Endothelial cell of umbilical vein (primary cell): ENCODE measurements around the gene CRYGN. TPM values are rescaled to one million over a fixed set of nuclear protein-coding genes. Genes with fewer than 3 reads are reported as not detected.

ENCODE experiments used
- BruUV-seq: library from RNA; stranded (reverse); fragments of 400-500 nt; replicated peaks from 2 replicates; lab custom pipeline; 2021; lab: Mats Ljungman, UMichigan
- CTCF ChIA-PET: fragments of 300-600, 350-600 bp; sonication (Branson Sonifier 250); formaldehyde crosslinking; loops from one replicate; lab custom pipeline; 2021; ENCODE audit warnings: antibody characterized with exemption, inconsistent platforms; lab: Charles Lee
- POLR2A ChIA-PET: fragments of 300-600, 350-600 bp; sonication (Branson Sonifier 250); formaldehyde crosslinking; loops from one replicate; lab custom pipeline; 2021; ENCODE audit warnings: antibody characterized with exemption, inconsistent platforms; lab: Charles Lee
- DNase-seq: peaks from one replicate; pipeline ENCODE4 v3.0.0-alpha.2; 2011; ENCODE audit warnings: low read depth, low spot score
- FAIRE-seq: peaks from 2 replicates; lab custom pipeline; 2011; peaks lifted over from hg19 to GRCh38; lab: Jason Lieb, UNC
- H2AFZ ChIP-seq: 2 replicates; pipeline ENCODE4 v1.6.0; 2012; ENCODE audit warnings: low read depth, low read length, control low read depth, inconsistent platforms
- H3K27ac ChIP-seq: 2 replicates; pipeline ENCODE4 v1.5.1; 2011; ENCODE audit warnings: low read depth, mild to moderate bottlenecking, control low read depth, low read length, moderate library complexity; ENCODE audit not compliant: insufficient read depth
- H3K27me3 ChIP-seq, 2 experiments: 2 replicates each; pipeline versions ENCODE4 v1.6.0 to v1.6.1; 2011; ENCODE audit warnings: low read length in 2 of 2, mixed read lengths in 1 of 2; ENCODE audit not compliant: control insufficient read depth in 2 of 2, insufficient read depth in 2 of 2
- H3K36me3 ChIP-seq, 2 experiments: 2 replicates in 1 of 2; 3 replicates in 1 of 2; pipeline ENCODE4 v1.5.1; 2011; ENCODE audit warnings: low read length in 2 of 2, mild to moderate bottlenecking in 1 of 2, moderate library complexity in 1 of 2; ENCODE audit not compliant: control insufficient read depth in 2 of 2, insufficient read depth in 2 of 2; ENCODE audit errors: extremely low read depth in 1 of 2
- H3K4me1 ChIP-seq: 3 replicates; pipeline ENCODE4 v1.5.1; 2011; ENCODE audit warnings: mild to moderate bottlenecking, low read length; ENCODE audit not compliant: control insufficient read depth, insufficient read depth; ENCODE audit errors: extremely low read depth
- H3K4me2 ChIP-seq: 2 replicates; pipeline ENCODE4 v1.6.1; 2011; ENCODE audit warnings: low read length, control low read depth, mixed read lengths; ENCODE audit not compliant: insufficient read depth
- H3K4me3 ChIP-seq, 3 experiments: fragments of 200-600 bp in 1 of 3; sonication (generic), shearing (Covaris generic) in 1 of 3; replicated peaks in 1 of 3; 2 replicates each; pipeline ENCODE4 v1.5.1; 2011 to 2016; ENCODE audit warnings: control low read depth in 3 of 3, low read length in 3 of 3, mild to moderate bottlenecking in 2 of 3, inconsistent platforms in 1 of 3, low read depth in 1 of 3, moderate library complexity in 1 of 3; ENCODE audit not compliant: insufficient read depth in 1 of 3
- H3K79me2 ChIP-seq: 2 replicates; pipeline ENCODE4 v1.6.0; 2012; ENCODE audit warnings: low read length, inconsistent platforms; ENCODE audit not compliant: control insufficient read depth, insufficient read depth
- H3K9ac ChIP-seq: replicated peaks from 2 replicates; pipeline ENCODE3; 2011; ENCODE audit warnings: low read length, control low read depth; ENCODE audit not compliant: insufficient read depth; ENCODE audit errors: extremely low read depth
- H3K9me1 ChIP-seq: replicated peaks from 3 replicates; pipeline ENCODE4 v1.6.0; 2011; ENCODE audit warnings: mild to moderate bottlenecking, low read length; ENCODE audit not compliant: control insufficient read depth, insufficient read depth; ENCODE audit errors: extremely low read depth
- H3K9me3 ChIP-seq: replicated peaks from 2 replicates; pipeline ENCODE4 v1.5.1; 2012; ENCODE audit warnings: low read length, inconsistent platforms; ENCODE audit not compliant: control insufficient read depth, insufficient read depth
- H4K20me1 ChIP-seq: replicated peaks from 2 replicates; pipeline ENCODE3; 2011; ENCODE audit warnings: mild to moderate bottlenecking, low read length; ENCODE audit not compliant: control insufficient read depth, insufficient read depth; ENCODE audit errors: extremely low read depth
- EZH2 ChIP-seq: IDR thresholded peaks from 2 replicates; pipeline ENCODE4 v1.6.1; 2012; ENCODE audit warnings: borderline replicate concordance, low read depth, mild to moderate bottlenecking, moderate library complexity, low read length, inconsistent platforms; ENCODE audit not compliant: severe bottlenecking
- FOS ChIP-seq: IDR thresholded peaks from 2 replicates; pipeline ENCODE4 v1.6.1; 2011; ENCODE audit warnings: mild to moderate bottlenecking, low read length, moderate library complexity, borderline replicate concordance; ENCODE audit not compliant: insufficient read depth
- GATA2 ChIP-seq: IDR thresholded peaks from 2 replicates; pipeline ENCODE4 v1.7.0; 2011; ENCODE audit warnings: low read depth, mild to moderate bottlenecking, moderate library complexity, mixed read lengths, low read length; ENCODE audit not compliant: insufficient read length, insufficient read depth
- MYC ChIP-seq: IDR thresholded peaks from one replicate; pipeline ENCODE4 v1.6.1; 2011; ENCODE audit warnings: mild to moderate bottlenecking, low read depth, low read length
- POLR2A ChIP-seq: IDR thresholded peaks from 2 replicates; pipeline ENCODE4 v1.6.1; 2012; ENCODE audit warnings: low read depth, mild to moderate bottlenecking, control low read depth, low read length
- POLR2AphosphoS5 ChIP-seq: IDR thresholded peaks from 2 replicates; pipeline ENCODE4 v1.6.1; 2012; ENCODE audit warnings: low read depth, mild to moderate bottlenecking, control low read depth, low read length, moderate library complexity; ENCODE audit not compliant: insufficient read depth
- dilution Hi-C: fragments of 300-500 bp; cut with MboI; formaldehyde crosslinking; loops from one replicate; pipeline ENCODE4 v1.15.0; 2019; ENCODE audit warnings: low sequenced_read_pairs; ENCODE audit not compliant: extremely low pct_ligation_motif_present
- intact Hi-C: fragments of 100-400 bp; cut with micrococcal nuclease; formaldehyde crosslinking; loops from one replicate; pipeline ENCODE4 v1.10.0; 2022
- polyA plus RNA-seq, 4 experiments: library from polyadenylated mRNA; depleted of rRNA in 3 of 4; stranded (reverse) in 3 of 4; unstranded in 1 of 4; fragments of >200 nt; gene quantifications; 2 replicates each; pipeline versions ENCODE4 v1.2.1 to v1.2.3, GENCODE V29; 2011 to 2012; ENCODE audit warnings: missing spikeins in 1 of 4
- total RNA-seq: library from RNA; stranded (reverse); gene quantifications from 2 replicates; pipeline ENCODE4 v1.2.3, GENCODE V29; 2021
- TF ChIP-seq, protein P1 (sequence below): IDR thresholded peaks from 2 replicates; pipeline ENCODE4 v1.6.1; 2011; ENCODE audit not compliant: insufficient read depth, insufficient read length
- TF ChIP-seq, protein P2 (sequence below), 2 donors: IDR thresholded peaks; 1 replicate in 1 of 2; 2 replicates in 1 of 2; pipeline ENCODE4 v1.5.1; 2011; ENCODE audit warnings: low read length in 2 of 2, mild to moderate bottlenecking in 2 of 2, moderate library complexity in 2 of 2, control low read depth in 1 of 2, inconsistent platforms in 1 of 2, low read depth in 1 of 2; ENCODE audit not compliant: insufficient read depth in 1 of 2; ENCODE audit errors: extremely low read depth in 1 of 2

The CRYGN gene
- total and polyA plus RNA-seq, 2 donors (not counting 3 experiments of a cell fraction or from before 2014, with no cell fraction given): not detected

DNA sequence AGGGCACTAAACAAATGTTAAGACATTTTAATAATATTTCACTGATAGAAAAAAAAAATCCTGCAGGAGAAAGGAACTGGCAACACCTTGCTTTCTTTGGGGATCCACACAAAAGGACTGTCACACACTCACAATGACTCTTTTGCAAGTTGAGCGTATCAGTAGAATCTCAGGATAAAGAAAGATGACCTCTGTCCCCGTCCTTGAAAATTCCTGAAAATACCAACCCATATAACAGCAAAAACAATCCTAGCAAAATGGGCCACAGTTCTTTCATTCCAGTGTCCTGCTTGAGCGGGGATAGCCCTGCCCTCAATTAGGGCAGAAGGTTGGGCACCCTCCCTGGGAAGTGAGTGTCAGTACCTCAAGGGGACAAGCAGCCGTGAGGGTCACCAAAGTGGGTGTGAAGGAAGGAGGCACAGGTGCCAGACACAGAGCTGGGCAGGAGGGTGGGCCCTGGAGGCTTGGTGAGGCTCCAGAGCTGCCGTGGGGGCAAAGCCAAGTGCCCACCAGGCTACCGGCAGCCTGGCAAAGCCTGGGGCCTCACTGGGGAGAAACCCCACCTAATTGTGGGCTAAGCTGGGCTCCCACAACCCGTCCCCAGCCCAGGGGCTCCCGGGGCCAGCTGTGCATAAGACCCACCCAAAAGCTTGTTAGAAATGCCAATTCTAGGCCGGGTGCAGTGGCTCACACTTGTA is 32.9 kb downstream of the CRYGN start:
- H2AFZ ChIP-seq: no peak overlapping the region
- peaks cover 31 to 36% of the 10 kb centered on the region in 2 experiments for H3K27me3 ChIP-seq
- DNase-seq (no peak), FAIRE-seq (no peak)
- ChIA-PET CTCF (no interaction called here), POLR2A (no interaction called here)
- TF ChIP-seq POLR2A: no peak
- TF ChIP-seq, protein P1, sequence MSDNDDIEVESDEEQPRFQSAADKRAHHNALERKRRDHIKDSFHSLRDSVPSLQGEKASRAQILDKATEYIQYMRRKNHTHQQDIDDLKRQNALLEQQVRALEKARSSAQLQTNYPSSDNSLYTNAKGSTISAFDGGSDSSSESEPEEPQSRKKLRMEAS: no peak
- no peak for TF ChIP-seq EZH2
- no peak for TF ChIP-seq POLR2AphosphoS5
- no peak for TF ChIP-seq FOS
- no peak for TF ChIP-seq MYC
- TF ChIP-seq, protein P2, sequence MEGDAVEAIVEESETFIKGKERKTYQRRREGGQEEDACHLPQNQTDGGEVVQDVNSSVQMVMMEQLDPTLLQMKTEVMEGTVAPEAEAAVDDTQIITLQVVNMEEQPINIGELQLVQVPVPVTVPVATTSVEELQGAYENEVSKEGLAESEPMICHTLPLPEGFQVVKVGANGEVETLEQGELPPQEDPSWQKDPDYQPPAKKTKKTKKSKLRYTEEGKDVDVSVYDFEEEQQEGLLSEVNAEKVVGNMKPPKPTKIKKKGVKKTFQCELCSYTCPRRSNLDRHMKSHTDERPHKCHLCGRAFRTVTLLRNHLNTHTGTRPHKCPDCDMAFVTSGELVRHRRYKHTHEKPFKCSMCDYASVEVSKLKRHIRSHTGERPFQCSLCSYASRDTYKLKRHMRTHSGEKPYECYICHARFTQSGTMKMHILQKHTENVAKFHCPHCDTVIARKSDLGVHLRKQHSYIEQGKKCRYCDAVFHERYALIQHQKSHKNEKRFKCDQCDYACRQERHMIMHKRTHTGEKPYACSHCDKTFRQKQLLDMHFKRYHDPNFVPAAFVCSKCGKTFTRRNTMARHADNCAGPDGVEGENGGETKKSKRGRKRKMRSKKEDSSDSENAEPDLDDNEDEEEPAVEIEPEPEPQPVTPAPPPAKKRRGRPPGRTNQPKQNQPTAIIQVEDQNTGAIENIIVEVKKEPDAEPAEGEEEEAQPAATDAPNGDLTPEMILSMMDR (IDR thresholded peaks at IDR 0.05; ENCODE audit: extremely low read depth in 1 of 2, insufficient read depth in 1 of 2, low read depth in 1 of 2, low read length in 2 of 2): no peak
- no peak for TF ChIP-seq GATA2
- H3K27ac ChIP-seq: no peak overlapping the region
- H3K4me1 ChIP-seq: no peaks in the 10 kb centered on the region
- H3K9ac ChIP-seq: no peak overlapping the region
- no TSS peak for BruUV-seq
- no peaks in the 10 kb centered on the region for H4K20me1 ChIP-seq
- no peaks in the 10 kb centered on the region for H3K9me1 ChIP-seq
- intact Hi-C loops (no loop called here), dilution Hi-C loops (no loop called here)
- H3K4me2 ChIP-seq: no peak overlapping the region
- no peaks in the 10 kb centered on the region for H3K36me3 ChIP-seq
- H3K79me2 ChIP-seq: no peaks in the 10 kb centered on the region
- H3K4me3 ChIP-seq: no peak overlapping the region
- H3K9me3 ChIP-seq: no peaks in the 10 kb centered on the region
